Neural crest cell (in vitro differentiated cells): ENCODE results near the gene STAC2. TPM values are rescaled to one million over a fixed set of nuclear protein-coding genes. Genes with fewer than 3 reads are reported as not detected.
"Not testable (repeated sequence)": the region's sequence is repeated elsewhere in the genome, so short reads cannot be mapped to it uniquely, and the experiment has no call there.

Source experiments
- DNase-seq: peaks from one replicate; pipeline ENCODE4 v3.0.0; 2021; ENCODE audit warnings: low read depth, mixed read lengths, low spot score
- H3K27ac Mint-ChIP-seq: one replicate; pipeline ENCODE4 v1.8.0; 2021; ENCODE audit warnings: mild to moderate bottlenecking, mixed read lengths; ENCODE audit not compliant: unreplicated experiment
- H3K27me3 Mint-ChIP-seq: 2 replicates; pipeline ENCODE4 v1.8.0; 2021; ENCODE audit warnings: low read depth, mild to moderate bottlenecking, mixed read lengths
- H3K36me3 Mint-ChIP-seq: 2 replicates; pipeline ENCODE4 v1.8.0; 2021; ENCODE audit warnings: low read depth, mild to moderate bottlenecking, mixed read lengths
- H3K4me1 Mint-ChIP-seq: 2 replicates; pipeline ENCODE4 v1.8.0; 2021; ENCODE audit warnings: mixed read lengths
- H3K4me3 Mint-ChIP-seq: one replicate; pipeline ENCODE4 v1.8.0; 2021; ENCODE audit warnings: mild to moderate bottlenecking, mixed read lengths
- H3K9me3 Mint-ChIP-seq: 2 replicates; pipeline ENCODE4 v1.8.0; 2021; ENCODE audit warnings: mixed read lengths
- total RNA-seq: library from RNA; stranded (reverse); gene quantifications from 2 replicates; pipeline ENCODE4 v1.2.1, GENCODE V29; 2021
- TF ChIP-seq, protein P1 (sequence below): fragments of 200-600 bp; sonication (generic); conservative IDR thresholded peaks from 2 replicates; pipeline ENCODE4 v1.5.0; 2021; ENCODE audit warnings: antibody characterized with exemption, mild to moderate bottlenecking

Gene STAC2
- total RNA-seq, 1 donor from 2014 or later: 1.0 TPM

DNA sequence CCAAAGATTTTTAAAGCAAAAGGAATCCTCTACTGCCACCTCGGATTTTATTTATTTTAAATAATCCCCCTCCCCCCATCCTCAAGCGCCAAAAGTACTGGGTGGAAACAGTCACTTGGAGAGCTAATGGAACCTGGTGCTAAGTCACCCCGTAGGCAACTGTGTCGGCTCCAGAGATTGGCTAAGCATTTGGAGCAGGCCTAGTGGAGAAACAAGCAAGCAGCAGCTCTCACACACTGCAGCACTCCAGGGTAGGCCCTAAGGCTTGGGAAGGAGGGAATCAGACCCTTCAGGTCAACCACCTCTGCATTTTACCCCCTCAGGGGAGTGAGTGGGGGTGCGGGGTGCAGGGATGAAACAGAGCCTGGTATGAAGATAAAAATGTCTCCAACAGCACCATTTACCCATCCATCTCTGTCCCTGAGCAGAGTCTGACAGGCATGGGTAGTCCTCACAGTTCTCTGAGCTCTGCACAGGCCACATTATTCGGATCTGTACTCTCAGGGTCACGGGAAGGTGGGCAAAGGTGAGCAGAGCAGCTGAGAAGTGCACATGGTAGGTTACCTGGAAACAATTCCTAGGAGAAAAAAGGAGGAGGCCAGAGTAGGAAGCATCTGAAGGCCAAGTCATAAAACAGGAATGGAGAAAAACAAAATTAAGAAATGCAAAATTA is 27.2 kb upstream of the STAC2 start:
- DNase-seq: no peak
- Mint-ChIP-seq H3K27ac (no peak overlapping the region), H3K27me3 (no peaks in the 10 kb centered on the region), H3K4me1 (no peaks in the 10 kb centered on the region), H3K36me3 (no peaks in the 10 kb centered on the region), H3K4me3 (no peak overlapping the region), H3K9me3 (no peaks in the 10 kb centered on the region)
- TF ChIP-seq, protein P1, sequence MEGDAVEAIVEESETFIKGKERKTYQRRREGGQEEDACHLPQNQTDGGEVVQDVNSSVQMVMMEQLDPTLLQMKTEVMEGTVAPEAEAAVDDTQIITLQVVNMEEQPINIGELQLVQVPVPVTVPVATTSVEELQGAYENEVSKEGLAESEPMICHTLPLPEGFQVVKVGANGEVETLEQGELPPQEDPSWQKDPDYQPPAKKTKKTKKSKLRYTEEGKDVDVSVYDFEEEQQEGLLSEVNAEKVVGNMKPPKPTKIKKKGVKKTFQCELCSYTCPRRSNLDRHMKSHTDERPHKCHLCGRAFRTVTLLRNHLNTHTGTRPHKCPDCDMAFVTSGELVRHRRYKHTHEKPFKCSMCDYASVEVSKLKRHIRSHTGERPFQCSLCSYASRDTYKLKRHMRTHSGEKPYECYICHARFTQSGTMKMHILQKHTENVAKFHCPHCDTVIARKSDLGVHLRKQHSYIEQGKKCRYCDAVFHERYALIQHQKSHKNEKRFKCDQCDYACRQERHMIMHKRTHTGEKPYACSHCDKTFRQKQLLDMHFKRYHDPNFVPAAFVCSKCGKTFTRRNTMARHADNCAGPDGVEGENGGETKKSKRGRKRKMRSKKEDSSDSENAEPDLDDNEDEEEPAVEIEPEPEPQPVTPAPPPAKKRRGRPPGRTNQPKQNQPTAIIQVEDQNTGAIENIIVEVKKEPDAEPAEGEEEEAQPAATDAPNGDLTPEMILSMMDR: no peak

DNA sequence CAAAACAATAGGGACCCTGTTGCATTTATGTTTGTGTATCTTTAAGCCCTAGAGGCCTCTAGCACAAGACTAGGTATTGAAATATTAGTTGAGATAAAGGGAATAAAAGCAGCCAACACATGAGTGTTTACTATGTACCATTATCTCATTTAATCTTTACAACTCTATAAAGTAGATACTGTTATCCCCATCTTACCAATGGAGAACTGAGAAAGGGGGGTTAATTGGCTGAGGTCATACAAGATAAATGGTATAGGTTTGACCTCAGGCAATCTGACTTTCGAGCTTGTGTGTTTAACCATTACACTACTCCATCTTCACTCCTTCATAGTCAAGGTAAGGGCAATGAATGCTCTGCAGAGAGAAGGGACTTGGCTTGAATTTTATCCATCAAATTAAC is 26.3 kb upstream of the STAC2 start:
- no peaks in the 10 kb centered on the region for H3K36me3 Mint-ChIP-seq
- H3K4me1 Mint-ChIP-seq: no peaks in the 10 kb centered on the region
- no peaks in the 10 kb centered on the region for H3K9me3 Mint-ChIP-seq
- DNase-seq: no peak
- TF ChIP-seq, protein P1: no peak
- H3K27ac Mint-ChIP-seq: no peak overlapping the region
- H3K4me3 Mint-ChIP-seq: no peak overlapping the region
- no peaks in the 10 kb centered on the region for H3K27me3 Mint-ChIP-seq

- not testable (repeated sequence) for DNase-seq, H3K27me3 Mint-ChIP-seq, H3K27ac Mint-ChIP-seq, H3K9me3 Mint-ChIP-seq, H3K36me3 Mint-ChIP-seq, H3K4me1 Mint-ChIP-seq, H3K4me3 Mint-ChIP-seq
Observed at GRCh38 chr17:39250076-39250475, 24.3 kb upstream of the STAC2 start.

- Mint-ChIP-seq H3K4me1 (peaks cover 5% of the 10 kb centered on the region), H3K27ac (no peak overlapping the region), H3K36me3 (no peaks in the 10 kb centered on the region), H3K27me3 (no peaks in the 10 kb centered on the region), H3K4me3 (no peak overlapping the region), H3K9me3 (no peaks in the 10 kb centered on the region)
- DNase-seq: no peak
- TF ChIP-seq, protein P1: peak; percentile 15
Observed at GRCh38 chr17:39246274-39246673, 20.5 kb upstream of the STAC2 start.

DNA sequence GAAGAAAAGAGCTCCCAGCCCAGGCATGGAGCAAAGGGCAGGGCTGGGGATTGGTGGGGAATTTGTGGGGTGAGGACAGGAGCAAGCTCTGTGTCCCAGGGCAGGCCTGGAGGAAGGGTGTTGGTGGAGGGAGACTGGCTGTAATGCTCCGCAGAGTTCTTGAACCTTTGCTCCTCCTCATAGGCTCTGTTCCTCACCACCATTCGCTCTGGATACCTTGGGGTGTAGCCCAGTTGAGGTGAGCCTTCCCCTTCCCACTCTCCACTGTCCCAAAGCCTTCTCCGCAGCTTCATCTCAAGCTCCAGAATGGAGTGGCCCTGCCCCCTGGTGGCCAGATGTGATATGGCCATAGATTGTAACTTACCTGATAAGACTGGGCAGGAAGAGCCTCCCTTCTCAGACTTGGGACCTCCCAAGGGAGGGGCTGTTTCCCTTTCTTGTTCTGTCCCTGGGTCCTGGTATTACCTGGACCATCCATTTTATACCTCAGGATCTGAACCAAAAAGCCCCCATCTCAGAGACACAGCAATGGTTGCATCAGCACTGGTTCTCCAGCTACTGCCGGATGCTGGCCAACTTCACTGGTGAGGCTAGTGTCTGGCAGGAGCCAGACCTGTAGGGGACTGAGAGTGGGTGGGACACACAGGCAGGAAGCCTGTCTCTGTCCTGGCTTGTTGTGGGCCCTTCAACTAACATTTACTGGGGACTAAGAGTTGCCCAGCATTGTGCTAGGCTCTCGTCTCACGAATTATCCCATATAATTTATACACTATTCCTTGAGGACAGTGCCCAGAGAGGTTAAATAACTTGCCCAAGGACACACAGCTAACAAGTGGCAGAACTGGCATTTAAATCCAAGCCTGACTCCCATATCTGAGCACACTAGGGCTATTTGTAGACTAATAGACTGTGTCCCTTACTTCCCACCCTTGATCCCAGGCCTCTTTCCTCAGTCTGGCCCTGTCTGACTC is 19.1 kb upstream of the STAC2 start:
- no peaks in the 10 kb centered on the region for H3K36me3 Mint-ChIP-seq
- H3K9me3 Mint-ChIP-seq: no peaks in the 10 kb centered on the region
- peaks cover 5% of the 10 kb centered on the region for H3K4me1 Mint-ChIP-seq
- peak; percentile 90 for DNase-seq
- H3K27me3 Mint-ChIP-seq: peaks cover 1% of the 10 kb centered on the region
- H3K27ac Mint-ChIP-seq: no peak overlapping the region
- TF ChIP-seq, protein P1: peak; percentile 94
- no peak overlapping the region for H3K4me3 Mint-ChIP-seq
